Fibroblast of skin of back (primary cell): ENCODE results near the gene GLCCI1.

ENCODE experiments used
- DNase-seq: peaks from one replicate; pipeline ENCODE4 v3.0.0-alpha.2; 2013

Gene GLCCI1

DNA sequence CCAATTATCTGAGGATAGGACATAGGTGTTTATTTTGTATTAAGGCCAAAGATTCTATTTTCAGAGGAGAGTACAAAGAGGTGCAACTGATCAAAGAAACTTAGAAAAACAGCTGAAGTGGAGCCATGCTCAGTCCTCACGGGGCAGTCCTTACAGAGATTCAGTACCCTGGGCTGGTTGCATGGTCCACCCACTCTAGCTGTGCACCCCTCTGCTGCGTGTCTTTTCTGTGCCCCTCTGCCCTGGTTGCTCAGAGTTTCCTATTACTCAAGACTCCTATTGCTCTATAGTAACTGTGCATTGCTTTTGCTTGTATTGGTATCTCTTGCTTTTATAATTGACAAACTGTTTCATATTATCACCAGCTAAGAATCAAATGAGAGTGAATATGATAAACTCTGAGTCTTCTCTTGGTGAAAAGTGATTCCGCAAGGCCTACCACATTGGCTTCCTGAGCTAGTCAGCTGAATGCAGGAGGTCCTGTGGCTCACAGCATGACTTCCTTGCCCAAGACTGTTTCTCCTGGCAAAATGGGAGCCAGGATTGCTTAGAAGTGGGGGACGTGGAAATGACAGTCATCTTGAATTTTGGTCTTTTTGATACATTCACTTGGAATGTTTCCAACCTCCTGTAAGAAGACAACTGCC, 137.0 kb downstream of the GLCCI1 start:
- no peak for DNase-seq

GRCh38 chr7:8109196-8110022, 140.8 kb downstream of the GLCCI1 start:
- peak; percentile 51 for DNase-seq

- DNase-seq, result no peak
Observed at GRCh38 chr7:8111282-8111960, 142.8 kb downstream of the GLCCI1 start.

- no peak for DNase-seq
Observed at GRCh38 chr7:8112685-8113084, 144.1 kb downstream of the GLCCI1 start.

DNA sequence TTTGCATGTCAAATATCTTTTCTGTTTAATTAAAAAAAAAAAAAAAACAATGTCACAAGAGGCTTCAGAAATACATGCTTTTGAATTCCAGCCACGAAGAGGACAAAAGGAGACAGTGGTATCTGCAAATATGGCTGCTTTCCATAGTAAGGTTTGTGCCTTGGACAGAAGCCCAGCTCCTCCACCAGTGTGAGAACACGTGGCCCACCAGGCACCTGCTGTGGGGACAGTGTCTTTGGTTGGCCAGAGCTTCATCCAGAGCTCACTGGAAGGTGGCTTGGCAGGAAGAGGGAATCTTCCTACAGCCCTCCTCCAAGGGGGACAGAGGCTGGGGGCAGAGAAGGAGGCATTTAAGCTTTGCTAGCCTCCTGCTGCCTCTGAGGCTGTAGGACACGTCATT, 144.6 kb downstream of the GLCCI1 start:
- no peak for DNase-seq

DNA sequence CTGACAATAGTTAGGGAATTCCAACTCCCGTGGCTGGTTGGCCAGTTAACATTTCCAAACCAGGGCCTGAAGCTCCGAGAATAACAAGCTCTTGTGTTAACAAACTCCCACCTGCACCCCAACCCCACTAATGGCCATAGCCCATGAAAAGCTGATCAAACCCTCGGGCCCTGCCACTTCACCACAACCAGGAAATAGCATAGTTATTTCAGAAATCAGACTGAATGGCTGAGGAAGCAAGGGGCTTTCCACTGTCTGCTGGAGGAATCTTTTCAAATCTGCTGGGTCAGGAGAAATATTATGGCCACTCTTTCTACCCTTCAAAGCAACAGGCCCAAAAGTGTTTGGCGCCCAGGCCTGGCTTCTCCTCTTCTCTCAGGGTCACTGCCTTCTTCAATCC, 145.6 kb downstream of the GLCCI1 start:
- no peak for DNase-seq

- DNase-seq, result no peak
Observed at GRCh38 chr7:8115547-8116402, 147.2 kb downstream of the GLCCI1 start.

- no peak for DNase-seq
Observed at GRCh38 chr7:8117195-8117594, 148.6 kb downstream of the GLCCI1 start.

DNA sequence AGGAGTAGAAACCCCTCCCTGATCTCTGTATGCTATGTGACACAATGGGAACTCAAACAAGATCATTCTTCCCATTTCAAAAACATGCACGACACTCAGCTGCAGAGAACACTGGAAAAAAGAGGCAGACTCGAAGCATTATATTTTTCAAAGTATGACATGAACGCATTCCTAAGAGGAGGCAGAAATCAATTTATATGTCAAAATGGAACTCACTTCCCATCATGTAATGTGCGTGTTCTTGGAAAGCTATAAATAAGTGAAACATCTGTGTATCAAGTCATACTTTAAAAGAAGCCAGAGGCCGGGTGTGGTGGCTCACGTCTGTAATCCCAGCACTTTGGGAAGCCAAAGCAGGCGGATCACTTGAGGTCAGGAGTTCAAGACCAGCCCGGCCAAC, 150.7 kb downstream of the GLCCI1 start:
- no peak for DNase-seq

DNA sequence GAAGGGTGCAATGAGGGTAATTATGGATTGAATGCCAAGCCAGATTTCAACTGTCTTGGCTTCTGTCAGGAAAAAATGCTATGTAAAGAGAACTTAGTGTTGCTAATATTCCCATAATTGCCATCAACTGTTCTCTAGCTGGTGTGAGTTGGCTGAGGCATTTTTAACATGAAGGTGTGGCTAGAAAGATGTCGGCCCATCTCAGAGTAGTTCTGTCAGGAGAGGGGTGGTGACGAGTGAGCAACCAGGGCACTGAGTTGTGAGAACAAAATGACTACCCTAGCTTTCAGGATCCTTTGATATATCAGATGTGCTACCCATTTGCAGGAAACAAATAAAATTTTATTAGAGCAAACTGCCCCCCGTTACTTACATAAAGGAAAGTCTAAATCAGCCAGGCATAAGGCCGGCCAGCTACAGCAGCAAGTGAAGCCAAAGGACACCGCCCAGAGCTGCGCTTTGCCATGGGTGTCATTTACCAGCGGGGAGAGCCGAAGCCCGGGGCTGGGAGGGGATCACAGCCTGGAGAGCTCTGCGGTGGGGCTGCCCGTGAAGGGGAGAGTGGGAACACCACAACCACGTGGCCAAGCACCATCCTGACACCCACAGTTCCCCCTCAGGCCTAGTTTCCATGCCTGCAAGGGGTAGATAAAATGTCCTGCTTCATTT, 151.9 kb downstream of the GLCCI1 start:
- no peak for DNase-seq

- no peak for DNase-seq
Observed at GRCh38 chr7:8121243-8121642, 152.6 kb downstream of the GLCCI1 start.

GRCh38 chr7:8125680-8126444, 157.3 kb downstream of the GLCCI1 start:
- no peak for DNase-seq

GRCh38 chr7:8126601-8127167, 158.1 kb downstream of the GLCCI1 start:
- no peak for DNase-seq

DNA sequence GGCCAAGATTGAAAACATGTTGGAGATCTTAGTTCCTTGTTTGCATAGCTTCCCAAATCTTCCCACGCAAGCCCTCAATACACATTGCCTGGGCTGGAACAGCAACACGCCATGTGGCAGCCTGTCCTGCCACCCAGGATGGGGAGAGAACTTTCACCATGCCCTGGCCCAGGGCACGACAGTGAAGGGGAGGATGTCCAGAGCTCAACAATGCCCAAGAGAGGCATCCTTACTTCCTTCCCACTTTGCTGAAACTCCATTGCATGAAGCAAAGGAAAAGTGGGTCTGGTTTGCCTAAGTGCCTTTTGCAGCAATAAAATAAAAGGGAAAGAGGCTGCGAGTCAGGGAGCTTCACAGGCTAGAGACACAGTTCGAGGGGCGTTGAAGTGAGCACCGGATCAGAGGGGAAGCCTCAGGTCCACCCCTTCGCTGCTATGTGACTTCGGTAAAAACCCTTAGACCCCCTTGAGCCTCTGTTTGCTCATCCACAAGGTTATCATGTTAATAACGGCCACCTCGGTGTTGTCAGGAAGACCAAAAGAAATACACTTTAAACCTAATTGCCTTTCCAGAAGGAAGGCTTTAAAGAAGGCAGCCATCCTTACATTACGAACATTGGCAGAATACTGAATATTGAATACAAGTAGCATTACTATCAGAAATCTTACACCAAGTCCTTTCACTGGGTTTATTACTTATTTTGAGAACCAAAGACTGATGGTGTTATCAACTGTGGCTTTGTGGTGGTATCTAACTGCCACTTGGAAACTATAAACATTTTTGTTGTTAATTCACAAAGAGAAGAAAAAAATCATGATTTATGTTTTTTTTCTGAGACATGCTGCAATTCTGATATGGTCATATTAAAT, 160.1 kb downstream of the GLCCI1 start:
- no peak for DNase-seq

GRCh38 chr7:8129318-8129659, 160.7 kb downstream of the GLCCI1 start:
- no peak for DNase-seq

- DNase-seq, result no peak
Observed at GRCh38 chr7:8130663-8131062, 162.1 kb downstream of the GLCCI1 start.

GRCh38 chr7:8131694-8132605, 163.4 kb downstream of the GLCCI1 start:
- DNase-seq, result no peak

DNA sequence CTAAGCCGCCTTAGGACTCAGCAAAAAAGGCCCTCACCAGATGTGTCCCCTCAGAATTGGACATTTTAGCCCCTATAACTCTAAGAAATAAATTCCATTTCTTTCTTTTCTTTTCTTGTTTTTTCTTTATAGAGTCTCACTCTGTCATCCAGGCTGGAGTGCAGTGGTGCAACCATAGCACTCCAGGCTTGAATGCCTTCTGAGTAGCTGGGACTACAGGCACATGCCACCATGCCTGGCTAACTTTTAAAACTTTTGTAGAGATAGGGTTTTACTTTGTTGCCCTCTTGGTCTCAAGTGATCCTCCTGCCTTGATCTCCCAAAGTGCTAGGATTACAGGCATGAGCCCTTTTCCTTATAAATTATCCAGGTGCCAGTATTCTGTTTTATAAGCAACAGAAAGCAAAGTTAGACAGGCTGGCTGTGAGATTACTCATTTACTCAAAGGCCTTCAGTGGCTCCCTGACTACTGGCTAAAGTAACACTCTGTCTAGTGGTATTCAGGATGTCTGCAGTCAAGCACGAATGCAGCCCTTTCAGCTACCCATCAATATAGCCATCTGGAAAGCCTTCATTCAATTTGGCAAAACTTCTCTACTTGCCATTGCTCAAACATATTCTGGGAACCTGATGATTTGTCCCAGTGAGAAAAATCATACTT, 164.7 kb downstream of the GLCCI1 start:
- no peak for DNase-seq
